GM19099 (cell line): ENCODE measurements around the gene TOMM7.

ENCODE experiments used
- POLR2A ChIP-seq: IDR thresholded peaks from 3 replicates; pipeline ENCODE4 v1.6.1; 2011; ENCODE audit warnings: low read depth; ENCODE audit not compliant: insufficient read length; ENCODE audit errors: extremely low read depth

Gene TOMM7

DNA sequence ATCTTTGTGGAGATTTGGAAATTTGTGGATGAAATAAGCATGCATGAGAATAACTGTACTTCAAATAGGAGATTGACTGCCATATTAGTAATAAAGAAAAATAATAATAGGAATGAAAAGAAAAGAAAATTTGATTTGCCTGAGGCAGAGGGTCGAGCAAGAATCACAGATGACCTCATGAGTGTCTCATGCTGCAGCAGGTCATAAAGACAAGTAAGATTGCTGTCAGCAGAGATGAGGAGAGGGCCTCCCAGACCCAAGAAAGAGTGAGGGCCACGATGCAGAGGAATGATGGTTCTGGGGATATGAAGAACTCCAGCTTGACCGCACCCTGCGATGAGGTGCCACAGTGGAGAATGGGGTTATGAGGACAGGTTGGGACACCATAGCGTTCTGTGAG is 39.2 kb downstream of the TOMM7 start:
- no peak for TF ChIP-seq POLR2A

DNA sequence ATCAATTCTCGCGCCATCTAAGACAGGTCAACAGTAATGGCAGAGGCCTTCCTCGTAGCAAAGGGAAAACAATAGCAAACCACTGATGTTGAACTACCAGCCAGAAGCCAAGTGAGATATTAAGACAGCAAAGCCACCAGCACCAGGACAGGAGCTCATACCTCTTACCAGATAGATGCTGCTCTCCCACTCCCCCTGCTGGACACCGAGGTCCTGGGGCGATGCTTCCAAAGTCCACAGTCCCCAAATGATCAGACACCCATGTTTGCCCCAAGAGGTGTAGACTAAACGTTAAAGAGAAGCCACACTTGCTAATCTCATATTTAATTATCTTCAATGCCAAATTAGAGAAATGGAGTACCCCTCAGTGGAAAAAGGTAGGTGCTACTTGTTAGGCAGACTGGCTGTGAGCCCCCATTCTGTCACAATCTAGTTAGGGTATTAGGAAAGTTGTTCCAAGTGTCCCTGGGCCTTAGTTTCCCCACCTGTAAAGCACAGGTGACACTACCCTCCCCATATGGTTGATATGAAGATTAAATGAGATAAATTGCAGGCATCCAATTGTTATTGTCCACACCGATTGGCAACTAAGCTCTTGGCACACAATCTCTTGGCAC is 39.9 kb downstream of the TOMM7 start:
- no peak for TF ChIP-seq POLR2A

DNA sequence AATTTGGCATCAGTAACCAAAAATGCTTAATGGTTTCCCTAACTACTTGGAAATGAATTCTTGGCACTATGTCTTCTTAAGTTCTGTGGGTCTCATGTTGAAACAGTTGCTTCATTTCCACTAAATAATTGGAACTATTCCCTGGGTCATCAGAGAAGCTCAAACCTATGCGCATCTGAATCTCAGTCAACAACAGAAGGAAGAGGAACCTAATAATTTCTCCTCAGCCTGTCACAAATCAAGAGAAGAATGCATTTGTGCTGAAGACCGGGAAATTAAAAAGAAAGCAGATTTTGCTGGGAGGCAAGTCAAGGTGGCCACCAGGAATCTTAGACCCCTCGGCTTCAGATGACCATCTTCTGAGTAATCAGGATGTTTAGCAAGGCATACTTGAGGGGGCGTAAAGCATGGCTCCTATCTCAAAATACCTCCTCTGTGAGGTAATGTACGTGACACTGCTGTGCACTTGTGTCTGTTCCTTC is 41.4 kb downstream of the TOMM7 start:
- no peak for TF ChIP-seq POLR2A

DNA sequence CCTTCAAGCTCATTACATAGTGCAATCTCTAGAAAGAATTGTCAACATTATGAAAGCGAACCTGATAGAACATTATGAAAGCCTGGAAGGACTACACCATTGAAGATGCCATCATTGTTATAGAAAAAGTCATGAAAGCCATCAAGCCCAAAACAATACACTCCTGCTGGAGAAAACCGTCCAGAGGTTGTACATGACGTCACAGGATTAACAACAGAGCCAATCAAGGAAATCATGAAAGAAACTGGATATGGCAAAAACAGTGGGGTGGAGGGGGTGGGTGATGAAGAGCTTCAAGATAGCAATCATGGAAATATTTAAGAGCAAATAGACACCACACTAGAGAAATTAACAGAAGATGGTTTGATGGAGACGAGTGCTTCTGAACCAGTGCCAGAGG is 45.7 kb downstream of the TOMM7 start:
- TF ChIP-seq POLR2A: no peak

DNA sequence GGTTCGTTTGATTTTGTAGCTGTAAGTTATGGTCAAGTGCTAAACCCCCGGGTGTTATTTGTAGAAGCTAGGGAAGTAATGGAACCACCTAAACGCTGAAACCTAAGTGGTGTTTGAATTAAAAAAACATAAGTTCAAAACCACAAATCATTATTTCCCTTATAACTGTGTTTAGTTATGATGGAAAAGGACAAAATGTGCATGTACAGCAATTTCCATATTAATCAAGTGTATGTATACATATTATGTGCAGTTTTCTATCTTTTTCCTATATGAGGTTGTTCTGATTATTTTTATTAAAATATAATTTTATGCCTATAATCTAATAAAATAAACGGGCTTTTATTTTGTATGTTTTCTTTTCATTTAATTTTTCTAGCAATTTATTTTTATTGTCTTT is 49.8 kb downstream of the TOMM7 start:
- no peak for TF ChIP-seq POLR2A

DNA sequence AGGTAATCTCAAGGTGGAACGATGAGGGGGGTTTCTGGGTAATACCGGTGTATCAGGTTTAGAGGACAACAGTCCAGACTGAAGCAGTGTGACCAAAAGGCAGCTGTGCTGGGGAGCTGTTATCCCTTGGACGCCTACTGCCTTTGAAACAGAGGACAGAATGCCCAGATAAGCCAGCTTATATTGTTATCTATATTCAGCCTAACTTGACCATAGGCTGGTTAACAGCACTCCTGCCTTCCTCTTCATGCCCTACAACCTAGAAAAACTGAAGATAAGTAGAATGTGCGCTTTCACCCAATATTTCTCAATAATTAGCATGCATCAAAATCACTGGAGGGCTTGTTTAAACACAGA is 50.8 kb downstream of the TOMM7 start:
- no peak for TF ChIP-seq POLR2A

DNA sequence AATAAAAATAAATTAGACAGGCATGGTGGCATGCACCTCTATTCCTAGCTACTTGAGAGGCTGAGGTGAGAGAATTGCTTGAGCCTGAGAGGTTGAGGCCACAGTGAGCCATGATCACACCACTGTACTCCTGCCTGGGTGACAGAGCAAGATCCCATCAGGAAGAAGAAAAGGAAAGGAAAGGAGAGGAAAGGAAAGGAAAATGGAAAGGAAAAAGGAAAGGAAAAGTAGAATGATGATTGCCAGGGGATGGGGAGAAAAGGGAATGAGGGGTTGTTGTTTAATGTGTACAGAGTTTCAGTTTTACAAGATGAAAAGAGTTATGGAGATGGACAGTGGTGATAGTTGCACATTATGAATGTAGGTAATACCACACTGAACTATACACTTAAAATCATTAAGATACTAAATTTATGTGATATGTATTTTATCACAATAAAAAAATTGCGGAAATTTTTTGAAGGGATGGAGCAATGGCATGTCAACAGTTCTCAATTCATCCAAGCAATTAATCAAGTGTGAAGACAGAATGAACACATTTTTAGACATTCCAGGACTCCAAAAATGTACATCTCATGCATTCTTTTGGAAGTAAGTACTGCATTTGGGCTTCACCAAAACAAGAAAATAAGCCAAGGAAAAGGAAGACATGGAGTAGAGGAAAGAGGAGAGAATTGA is 51.3 kb downstream of the TOMM7 start:
- TF ChIP-seq POLR2A: no peak

DNA sequence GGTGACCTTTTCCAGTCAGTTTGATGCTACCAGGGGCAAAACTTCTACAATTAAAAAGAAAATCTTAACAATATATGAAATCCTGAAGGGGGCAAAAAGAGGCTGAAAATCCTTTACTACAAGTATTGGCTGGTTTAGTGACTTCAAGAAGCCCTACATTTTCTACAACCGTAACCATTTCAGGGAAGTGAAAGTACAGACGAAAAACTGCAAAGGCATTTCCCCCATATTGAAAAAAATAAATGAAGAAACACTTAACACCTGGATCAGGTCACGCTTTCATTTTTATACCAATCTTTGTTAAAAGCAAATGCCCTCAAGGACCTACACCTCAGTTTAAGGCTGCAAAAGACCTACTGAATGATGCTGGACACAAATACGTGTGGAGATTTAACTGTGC is 57.0 kb downstream of the TOMM7 start:
- TF ChIP-seq POLR2A: no peak
